DMS79 treated with DMSO at 0.1 percent for 48 hours (cell line): ENCODE data around the gene CLCN5.

ENCODE experiments used
- DNase-seq: peaks from one replicate; lab custom pipeline; 2025; lab: John Stamatoyannopoulos, UW

CLCN5 gene

GRCh38 chrX:50088645-50089044 is 166.2 kb downstream of the CLCN5 start:
- no peak for DNase-seq

- DNase-seq = no peak
Observed at GRCh38 chrX:50093625-50094024, 171.2 kb downstream of the CLCN5 start.

GRCh38 chrX:50097071-50097470 is 174.7 kb downstream of the CLCN5 start:
- DNase-seq = no peak

DNA sequence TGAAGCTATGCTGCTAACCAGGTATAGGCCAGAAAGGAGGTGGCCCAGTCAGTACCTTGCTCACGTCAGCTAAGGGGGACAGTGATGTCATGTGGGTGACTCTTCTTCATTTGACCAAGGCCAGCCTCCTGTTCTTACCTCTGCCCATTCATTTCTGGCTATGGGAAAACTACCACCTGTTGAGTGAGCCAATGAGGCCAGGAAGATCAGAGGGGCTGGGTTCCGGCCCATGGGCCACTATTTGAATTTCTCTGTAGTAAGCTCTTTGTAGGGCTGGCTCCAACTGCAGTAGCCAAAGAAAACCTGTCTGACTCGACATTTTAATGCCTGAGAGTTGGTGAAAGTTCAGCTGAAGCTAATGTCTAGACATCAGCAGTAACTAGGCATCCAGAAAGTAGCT is 175.8 kb downstream of the CLCN5 start:
- no peak for DNase-seq

GRCh38 chrX:50098749-50099148 is 176.4 kb downstream of the CLCN5 start:
- DNase-seq = no peak

DNA sequence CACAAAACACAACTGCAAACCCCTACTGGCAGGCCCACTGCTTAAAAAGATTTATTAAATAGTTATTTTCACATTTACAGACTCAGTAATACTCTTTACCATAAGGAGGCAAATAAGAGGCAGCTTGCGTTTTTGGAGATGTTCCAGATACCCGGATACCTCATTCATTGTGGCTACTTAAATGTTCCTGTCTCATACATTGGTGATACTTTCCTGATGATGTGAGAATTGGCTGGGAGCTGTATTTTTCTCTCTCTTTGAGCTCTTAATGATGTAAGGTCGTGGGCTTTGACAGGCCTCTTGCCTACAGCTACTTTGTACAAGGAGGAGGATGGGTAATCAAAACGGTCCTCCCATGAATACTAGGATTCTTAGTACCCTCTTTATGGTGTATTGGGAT is 176.9 kb downstream of the CLCN5 start:
- no peak for DNase-seq

DNA sequence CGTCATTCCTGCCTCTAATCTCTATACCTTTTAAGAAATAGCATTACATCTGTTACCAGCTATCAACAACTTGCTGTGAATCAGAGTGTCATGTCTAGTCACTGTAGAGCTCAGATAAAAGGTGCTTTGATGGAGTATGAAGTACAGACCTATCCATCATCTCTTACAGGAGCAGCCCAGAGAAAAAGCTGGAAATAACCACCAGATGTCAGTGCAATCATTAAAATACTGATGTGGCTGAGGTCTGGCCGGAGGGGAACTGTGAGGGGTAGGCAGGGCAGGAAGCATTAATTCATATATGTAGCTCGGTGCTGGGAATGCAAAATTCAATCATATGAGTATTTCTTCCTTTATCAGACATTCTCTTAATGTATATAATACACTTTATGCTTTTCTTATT is 177.8 kb downstream of the CLCN5 start:
- no peak for DNase-seq

DNA sequence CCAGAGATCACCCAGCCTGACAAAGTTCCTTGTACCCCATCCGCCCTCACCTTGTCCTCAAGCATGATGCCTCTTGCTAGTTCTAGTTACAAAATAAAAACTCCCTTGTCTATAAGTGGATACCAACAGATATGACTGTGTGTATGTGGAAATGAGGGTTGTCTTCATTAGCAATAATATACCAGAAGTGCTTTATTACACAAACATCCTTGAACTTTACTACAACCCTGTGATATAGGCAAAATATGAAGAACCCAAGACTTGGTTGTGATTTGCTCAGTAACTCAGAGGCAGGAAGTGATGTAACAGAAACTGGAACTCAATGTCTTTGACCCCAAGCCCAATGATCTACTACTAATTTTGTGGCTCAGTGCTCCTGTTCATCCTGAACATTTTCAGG is 180.8 kb downstream of the CLCN5 start:
- DNase-seq = no peak

GRCh38 chrX:50103866-50104566 is 181.6 kb downstream of the CLCN5 start:
- no peak for DNase-seq

GRCh38 chrX:50106051-50106675 is 183.8 kb downstream of the CLCN5 start:
- no peak for DNase-seq

GRCh38 chrX:50107470-50107869 is 185.1 kb downstream of the CLCN5 start:
- no peak for DNase-seq

- DNase-seq = no peak
Observed at GRCh38 chrX:50108264-50108663, 185.9 kb downstream of the CLCN5 start.

DNA sequence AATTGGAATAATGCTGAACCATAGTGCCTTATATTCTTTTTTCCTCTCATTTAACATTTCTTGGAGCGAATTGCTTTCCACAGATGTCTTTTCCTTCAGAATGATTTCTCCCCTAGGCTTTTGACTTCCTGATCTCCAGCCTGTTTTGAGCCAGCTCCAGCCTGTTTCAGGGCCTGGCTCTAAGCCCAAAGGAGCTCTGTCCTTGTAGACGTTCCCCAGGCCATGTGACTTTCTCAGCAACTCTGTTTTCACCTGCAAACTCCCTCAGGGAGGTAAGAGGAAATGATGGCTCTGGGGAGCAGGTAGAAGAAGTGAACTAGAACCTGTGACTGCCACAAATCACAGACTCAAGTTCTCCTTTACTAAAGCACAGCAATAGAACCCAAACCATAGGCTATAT is 189.3 kb downstream of the CLCN5 start:
- DNase-seq = no peak

DNA sequence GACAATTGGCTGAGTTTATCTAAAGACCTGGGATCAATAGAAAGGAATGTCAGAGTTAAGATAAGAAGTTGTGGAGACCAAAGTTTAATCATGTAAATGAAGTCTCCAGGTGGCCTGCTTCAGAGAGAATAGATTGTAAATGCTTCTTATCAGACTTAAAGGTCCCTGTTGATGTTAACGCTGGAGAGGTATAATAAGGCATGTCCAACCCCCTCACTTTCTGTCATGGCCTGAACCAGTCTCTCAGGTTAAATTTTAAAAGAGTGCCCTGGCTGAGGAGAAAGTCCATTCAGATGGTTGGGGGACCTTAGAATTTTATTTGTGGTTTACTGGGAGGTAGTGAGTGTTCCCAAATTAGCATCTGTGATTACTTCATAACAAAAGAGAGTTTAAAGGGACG is 191.7 kb downstream of the CLCN5 start:
- DNase-seq = no peak

GRCh38 chrX:50115973-50116372 is 193.6 kb downstream of the CLCN5 start:
- no peak for DNase-seq

DNA sequence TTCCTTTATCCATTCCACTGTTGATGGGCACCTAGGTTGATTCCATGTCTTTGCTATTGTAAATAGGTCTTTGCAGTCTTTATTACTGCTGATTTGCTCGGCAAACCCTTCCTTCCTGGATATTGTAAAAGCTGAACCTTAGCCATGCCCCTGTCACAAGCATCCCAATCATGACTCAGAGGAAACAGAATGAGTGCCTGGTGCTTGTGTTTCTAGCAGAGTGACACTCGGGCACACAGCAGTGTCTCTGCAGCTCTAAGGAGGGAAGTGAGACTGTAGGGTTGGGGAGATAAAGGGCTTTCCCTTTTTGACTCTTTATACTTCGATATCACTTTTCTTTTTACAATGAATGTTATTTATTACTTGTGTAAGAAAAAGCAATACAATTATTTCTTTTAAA is 195.1 kb downstream of the CLCN5 start:
- DNase-seq = no peak

DNA sequence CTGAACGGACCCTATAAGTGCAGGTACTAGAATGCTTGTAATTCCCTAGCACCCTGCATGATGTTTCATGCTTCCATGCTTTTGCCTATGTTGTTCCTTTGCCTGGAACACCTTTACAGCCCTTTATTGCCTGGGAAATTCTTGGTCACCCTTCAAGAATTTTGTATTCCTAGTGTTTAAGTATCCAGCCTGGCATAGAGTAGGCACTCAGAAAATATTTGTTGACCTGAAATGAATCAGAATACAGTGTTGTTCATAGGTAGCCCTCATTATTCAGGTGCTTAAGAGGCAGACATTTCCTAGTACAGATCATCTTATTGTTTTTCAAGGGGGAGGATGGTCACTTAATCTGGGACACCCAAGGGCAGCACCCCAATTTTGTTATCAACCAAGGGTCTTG is 203.1 kb downstream of the CLCN5 start:
- DNase-seq = no peak

GRCh38 chrX:50147972-50148371 is 225.6 kb downstream of the CLCN5 start:
- no peak for DNase-seq
